GM21367 (cell line): ENCODE data around the gene KIF5B.
"Not testable (repeated sequence)": the region's sequence is repeated elsewhere in the genome, so short reads cannot be mapped to it uniquely, and the experiment has no call there.

ENCODE experiments used
- ATAC-seq: cut with Tn5 transposase; IDR thresholded peaks from one replicate; pipeline ENCODE4 v1.9.1; 2021; ENCODE audit not compliant: unreplicated experiment

Gene KIF5B

DNA sequence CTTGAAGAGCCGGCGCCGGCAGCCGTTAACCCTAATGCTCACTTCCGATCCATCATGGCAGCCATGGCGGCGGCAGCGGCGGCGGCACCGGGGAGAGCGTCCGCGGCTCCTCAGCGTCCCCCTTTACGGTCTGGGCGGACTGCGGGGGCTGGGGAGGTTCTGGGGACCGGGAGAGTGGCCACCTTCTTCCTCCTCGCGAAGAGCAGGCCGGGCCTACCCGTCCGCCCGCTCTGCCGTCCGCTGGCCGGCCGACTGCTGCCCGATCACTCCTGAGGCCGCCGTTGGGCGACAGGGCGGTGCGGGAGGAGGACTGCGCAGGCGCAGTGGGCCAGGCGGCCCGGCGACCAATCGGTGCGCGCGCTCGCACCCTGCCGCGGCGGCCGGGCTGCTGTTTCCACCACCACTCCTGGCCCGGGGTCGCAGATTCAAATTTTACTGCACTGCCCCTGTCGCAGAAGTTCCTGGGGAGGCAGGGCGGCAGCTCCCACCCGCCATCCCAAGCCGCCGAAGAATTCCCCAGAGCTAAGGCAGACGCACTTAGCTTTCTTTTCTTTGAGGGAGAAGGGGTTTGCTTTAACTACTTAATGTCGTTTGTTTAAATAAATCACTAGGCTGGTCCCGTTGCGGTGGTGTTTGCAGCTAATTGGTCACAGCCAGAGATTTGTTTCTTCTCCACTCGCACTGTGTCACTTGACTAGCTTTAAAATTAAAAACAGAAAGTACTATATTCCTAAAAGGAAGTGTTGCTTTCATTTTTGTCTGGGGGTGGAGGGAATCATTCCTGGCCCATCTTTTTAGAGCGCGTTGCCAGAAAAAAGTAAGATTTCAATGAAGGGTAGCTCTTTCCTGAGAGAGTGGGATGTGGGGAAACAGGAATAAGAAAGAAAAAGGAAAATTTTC lies at the start of gene KIF5B:
Gene KIF5B, minus strand, starts transcription at position 290 of the 900 bp plus-strand sequence. CDS start 452 bp downstream, outside the sequence.
- ATAC-seq, result peak; percentile 88

- no peak for ATAC-seq
Measured at GRCh38 chr10:32105782-32106382, 49.7 kb upstream of the KIF5B start.

DNA sequence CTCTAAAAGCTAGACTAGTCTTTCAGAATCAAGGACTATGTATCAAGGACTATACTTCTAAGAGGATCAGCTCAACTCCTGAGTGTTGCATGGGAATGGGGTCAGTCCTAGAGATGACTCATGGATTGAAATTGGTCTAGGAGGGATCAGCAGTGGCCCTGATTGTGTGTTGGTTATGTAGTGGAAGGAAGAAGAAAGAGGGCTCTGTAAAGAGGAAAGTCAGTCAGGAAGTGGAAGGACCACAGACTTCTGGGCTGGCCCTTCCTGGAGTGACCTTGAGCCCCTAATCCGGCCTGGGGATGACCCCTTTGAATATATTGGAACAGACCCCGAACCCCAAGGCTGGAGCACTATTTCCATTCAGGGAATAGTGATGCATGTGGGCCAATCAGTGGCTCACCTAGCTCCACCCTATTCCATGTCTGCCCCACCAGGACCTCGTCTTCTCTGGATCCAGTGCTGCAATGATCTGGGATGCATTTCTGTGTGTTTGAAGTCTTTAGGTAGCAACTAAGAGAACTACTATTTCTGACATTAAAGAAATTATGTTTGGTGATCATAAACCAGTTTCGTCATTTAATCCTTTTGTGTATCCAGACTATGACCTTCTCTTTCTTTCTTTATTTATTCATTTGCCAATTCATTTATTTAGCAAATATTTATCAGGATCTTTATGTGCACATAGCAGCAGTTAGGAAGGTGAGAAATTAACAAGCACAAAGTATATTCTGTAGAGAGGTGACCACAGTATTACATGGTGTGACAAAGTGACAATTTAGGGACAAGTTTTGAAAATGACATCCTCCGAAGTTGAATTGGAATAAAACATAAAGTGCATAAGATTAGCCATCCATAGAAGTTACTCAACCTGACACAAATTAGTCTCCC lies 48.6 kb upstream of the KIF5B start:
- ATAC-seq, result no peak

DNA sequence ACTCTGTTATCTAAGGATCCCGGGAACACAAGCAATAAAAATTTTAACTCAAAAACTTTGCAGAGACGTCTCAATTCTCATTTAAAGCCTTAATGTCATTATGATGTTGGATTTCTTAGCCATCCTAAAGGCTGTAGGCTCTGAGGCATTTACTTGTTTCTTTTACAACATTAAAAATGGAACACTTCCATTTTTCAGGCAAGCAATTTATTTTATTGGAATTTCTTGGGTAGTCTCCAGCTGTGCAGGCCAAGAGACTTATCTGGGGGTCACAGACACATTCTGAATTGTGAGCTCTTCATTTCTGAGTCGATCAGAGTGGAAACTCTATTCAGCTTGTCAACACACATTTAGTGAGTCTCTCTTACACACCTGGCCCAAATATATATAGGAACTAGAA lies 48.0 kb upstream of the KIF5B start:
- no peak for ATAC-seq

GRCh38 chr10:32103721-32104120 lies 47.5 kb upstream of the KIF5B start:
- no peak for ATAC-seq

DNA sequence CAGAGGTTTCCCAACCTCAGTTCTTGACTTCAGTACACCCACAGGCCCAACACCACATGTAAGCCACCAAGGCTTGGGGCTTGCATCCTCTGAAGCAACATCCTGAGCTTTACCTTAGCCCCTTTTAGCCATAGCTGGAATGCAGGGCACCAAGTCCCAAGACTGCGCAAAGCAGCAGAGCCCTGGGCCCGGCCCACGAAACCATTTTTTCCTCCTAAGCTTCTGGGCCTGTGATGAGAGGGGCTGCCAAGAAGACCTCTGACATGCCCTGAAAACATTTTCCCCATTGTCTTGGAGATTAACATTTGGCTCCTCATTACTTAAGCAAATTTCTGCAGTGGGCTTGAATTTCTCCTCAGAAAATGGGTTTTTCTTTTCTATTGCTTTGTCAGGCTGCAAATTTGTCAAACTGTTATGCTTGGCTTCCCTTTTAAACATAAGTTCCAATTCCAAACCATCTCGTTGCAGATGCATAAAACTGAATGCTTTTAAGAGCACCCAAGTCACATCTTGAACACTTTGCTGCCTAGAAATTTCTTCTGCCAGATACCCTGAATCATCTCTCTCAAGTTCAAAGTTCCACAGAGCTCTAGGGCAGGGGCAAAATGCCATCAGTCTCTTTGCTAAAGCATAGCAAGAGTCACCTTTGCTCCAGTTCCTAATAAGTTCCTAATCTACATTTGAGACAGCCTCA lies 42.5 kb upstream of the KIF5B start:
- ATAC-seq, result not testable (repeated sequence)

- no peak for ATAC-seq
Measured at GRCh38 chr10:32095116-32095733, 39.0 kb upstream of the KIF5B start.

DNA sequence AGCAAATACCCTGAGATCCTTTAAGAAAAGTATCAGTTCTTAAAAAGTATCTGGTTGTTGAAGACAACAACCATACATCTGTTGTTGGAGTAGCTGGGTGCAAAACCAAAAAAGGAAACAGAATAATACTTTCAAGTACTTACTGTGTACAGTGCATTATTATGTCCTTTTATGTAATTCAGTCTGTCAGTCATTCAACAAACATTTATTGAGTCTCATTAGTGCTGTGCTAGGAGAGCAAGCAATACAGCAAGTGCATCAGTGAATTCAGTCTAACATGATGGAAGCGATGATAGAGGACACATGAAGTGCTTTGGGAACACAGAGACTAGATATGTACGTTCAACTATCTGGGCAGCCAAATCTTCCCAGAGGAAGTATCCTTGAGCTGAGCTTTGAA lies 37.4 kb upstream of the KIF5B start:
- ATAC-seq, result no peak

DNA sequence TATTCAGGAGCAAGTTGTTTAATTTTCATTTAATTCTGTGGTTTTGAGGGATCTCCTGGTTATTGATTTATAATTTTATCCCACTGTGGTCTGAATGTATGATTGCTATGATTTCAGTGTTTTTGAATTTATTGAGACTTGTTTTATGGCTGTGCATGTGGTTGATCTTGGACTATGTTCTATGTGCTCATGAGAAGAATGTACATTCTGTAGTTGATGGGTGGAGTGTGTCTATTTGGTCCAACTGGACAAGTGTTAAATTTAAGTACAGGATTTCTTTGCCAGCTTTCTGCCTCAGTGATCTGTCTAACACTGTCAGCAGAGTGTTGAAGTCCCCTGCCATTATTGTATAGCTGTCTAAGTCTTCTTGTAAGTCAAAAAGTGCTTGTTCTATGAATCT lies 34.8 kb upstream of the KIF5B start:
- no peak for ATAC-seq

DNA sequence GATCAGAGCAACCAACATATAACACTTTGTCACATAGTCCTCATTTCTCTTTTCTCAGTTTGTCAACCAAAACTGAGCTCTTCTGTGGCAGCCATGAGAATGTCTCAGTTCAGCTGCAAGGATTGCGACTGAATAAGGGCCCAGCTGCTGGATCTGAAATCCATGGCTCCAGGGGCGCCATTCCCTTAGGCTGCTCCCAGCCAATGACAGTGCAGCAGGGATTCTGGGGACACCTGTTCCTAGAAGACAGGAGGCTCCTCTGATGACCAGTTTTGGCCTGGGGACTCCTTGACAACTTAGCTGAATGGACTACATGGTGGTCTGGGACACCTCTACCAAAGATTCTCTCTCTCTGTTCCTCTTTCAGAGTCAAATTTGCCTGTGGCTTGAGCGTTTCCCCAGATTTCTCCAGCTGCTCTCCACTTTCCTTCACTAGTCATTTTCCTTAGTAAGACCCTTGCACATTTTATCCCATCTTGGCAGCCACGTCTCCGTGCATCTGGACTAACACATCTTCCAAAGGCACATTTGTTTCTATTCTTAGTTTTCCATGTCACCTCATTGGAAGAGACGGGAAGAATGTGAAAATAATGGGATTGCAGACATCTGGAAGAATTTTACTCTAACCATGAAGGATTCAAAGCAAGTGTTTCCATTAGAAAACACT lies 28.1 kb upstream of the KIF5B start:
- no peak for ATAC-seq

- ATAC-seq, result no peak
Measured at GRCh38 chr10:32077896-32078485, 21.8 kb upstream of the KIF5B start.

DNA sequence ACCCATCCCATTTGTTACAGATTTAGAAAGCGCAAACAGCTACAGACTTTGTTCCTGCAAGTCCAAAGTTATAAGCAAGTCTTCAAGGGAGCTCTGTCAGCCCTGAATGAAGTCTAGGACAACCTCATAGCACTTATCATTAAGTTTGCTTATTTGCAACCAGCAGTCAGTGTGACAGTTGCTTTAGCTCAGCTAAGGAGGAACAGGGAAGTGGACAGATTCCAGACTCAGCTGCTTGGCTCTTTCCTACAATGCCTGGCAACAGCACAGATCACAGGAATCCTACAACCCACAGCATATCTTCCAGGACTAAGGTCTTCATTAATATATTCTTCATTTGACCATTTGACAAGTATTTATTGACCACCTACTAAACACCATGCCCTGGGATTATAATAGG lies 17.4 kb upstream of the KIF5B start:
- ATAC-seq, result no peak

GRCh38 chr10:32073128-32073527 lies 16.9 kb upstream of the KIF5B start:
- ATAC-seq, result no peak

DNA sequence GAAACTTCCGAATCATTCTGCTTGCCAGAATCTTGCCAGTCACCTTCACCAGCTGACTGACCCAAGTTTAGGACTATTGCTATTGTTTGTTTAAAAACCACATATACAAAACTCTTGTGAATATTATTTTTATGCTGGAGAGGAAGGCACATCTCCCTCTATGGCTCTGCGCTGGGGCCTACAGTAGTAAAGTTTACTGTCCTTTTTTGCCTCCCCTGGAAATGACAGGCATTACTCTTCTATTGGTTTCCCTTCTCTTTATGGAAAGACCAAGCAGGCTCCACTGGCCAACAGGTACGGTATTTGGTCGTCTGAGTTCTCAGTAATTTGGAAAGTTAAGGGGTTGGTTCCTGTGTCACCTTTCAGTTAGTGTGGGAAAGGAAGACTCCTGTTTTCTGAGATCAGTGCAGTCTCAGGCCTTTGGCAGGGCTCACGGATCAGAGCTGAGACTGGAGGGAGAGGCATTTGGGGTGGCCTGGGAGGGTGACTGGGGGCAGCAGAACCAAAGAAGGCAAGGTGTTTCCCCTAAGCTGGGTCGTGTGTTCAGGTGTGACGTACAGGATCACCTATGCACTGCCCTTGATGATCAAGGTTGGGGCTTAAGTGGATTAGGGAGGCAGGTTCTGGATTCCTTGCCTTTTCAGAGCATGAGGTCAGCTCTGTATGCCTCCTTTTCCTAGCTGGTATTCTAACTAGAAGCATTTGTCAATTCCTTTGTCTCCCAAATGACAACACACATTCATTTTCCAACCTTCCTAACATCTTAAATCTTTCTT lies 16.0 kb upstream of the KIF5B start:
- no peak for ATAC-seq

- ATAC-seq, result no peak
Measured at GRCh38 chr10:32070645-32071044, 14.4 kb upstream of the KIF5B start.

- no peak for ATAC-seq
Measured at GRCh38 chr10:32068569-32068968, 12.3 kb upstream of the KIF5B start.

DNA sequence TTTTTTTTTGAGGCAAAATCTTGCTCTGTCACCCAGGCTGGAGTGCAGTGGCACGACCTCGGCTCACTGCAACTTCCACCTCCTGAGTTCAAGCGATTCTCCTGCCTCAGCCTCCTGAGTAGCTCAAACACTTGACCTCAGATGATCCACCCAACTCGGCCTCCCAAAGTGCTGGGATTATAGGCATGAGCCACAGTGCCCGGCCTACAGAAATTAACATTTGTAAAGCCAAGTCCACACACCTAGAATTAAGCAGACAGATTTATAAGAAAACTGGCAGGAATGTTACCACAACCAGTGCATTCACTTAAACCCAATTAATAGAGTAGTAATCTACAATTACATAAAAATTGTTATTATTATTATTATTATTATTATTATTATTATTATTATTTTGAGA lies 11.7 kb upstream of the KIF5B start:
- ATAC-seq, result not testable (repeated sequence)

DNA sequence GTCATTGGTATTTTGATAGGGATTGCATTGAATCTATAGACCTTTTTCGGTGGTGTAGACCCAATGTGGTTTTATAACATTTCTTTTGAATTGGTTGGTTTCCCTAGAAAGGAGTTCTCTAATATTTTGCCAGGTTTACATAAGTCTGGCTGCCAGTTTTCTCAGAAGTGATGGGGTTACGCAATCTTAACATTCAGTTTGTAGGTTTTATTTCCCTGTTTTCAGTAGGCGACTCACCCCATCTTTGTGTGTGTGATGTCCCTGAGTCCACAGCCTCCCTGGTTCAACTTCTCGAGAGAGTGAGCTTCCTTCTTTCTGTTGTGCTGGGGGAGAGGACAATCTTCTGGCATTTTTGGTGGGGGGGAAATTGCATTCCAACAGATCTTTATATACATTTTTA lies 9.6 kb upstream of the KIF5B start:
- ATAC-seq, result no peak

- ATAC-seq, result no peak
Measured at GRCh38 chr10:32061440-32061839, 5.2 kb upstream of the KIF5B start.
